CD4-positive, alpha-beta T cell treated with Interleukin-2 at 100 ng/mL for 4 hours (primary cell): ENCODE measurements around the gene S100A9.
"Not testable (repeated sequence)": the region's sequence is repeated elsewhere in the genome, so short reads cannot be mapped to it uniquely, and the experiment has no call there.

Experiments
- DNase-seq: peaks from one replicate; pipeline ENCODE4 v3.0.0-alpha.2; 2020; ENCODE audit warnings: low spot score

The S100A9 gene

DNA sequence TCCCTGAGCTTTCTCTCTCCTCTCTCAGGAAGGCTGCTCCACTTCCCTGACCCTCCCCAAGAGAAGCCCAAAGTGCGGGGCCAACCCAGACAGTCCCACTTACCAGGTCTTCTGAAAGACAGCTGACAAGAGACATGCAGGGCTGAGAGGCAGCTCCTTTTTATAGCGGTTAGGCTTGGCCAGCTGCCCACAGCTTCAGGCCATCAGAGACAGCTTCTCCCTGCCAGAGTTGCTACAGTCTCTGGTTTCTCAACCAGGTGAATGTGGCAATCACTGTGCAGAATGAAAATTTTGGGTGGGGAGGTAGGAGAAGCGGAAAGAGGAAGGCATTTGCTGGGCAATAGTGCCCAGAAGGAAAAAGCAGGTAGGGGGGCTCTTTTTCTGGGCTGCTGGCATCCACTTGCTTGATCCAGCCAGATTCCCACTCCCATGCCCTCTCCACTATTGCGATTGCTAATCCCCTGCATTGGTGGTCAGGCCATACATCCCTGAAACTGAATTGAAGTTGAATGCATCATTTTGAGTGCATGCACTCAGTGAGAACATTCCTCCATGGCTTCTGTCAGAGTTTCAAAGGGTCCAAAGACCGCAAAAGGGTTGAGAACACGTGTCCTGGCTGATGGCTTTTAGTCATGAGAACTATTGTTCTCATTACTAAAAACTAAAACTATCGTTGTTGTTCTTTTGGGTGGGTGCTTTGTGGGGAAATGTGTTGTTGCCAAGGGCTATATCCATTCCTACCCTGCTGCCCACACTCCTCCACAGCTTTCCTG is 33.5 kb downstream of the S100A9 start, which contains the start of gene S100A8:
Gene S100A8 (minus strand): TSS at position 136 of the 773 bp plus-strand sequence. CDS start 538 bp downstream, outside the sequence.
- DNase-seq, result no peak

DNA sequence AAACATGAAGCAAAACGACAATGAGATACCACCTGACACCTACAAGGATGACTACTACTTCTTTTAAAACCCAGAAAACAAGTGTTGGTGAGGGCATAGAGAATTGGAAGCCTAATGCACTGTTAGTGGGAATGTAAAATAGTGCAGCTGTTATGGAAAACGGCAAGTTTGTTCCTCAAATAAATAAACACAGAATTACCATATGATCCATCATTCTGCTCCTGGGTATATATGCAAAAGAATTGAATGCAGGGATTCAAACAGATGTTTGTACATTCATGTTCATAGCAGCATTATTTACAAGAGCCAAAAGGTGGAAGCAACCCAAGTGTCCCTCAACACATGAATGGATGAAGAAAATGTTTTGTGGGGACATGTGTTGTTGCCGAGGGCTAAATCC is 34.6 kb downstream of the S100A9 start:
- no peak for DNase-seq

DNA sequence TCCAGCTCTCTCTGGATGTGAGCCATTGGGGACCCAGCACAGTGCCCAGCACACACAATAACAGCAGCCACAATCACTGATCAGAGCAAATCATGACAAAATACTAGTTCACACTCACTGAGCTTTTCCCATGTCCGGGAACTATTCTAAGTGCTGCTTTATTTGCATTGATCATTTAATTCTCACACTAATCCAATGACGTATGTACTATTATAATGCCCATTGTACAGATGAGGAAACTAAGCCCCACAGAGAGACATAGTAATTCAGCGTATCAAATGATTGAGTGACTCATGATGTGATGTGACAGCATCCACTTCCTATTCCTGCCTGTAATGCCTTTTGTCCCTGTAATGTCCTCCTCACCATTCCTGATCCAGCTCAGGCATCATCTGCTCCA is 35.2 kb downstream of the S100A9 start:
- no peak for DNase-seq

DNA sequence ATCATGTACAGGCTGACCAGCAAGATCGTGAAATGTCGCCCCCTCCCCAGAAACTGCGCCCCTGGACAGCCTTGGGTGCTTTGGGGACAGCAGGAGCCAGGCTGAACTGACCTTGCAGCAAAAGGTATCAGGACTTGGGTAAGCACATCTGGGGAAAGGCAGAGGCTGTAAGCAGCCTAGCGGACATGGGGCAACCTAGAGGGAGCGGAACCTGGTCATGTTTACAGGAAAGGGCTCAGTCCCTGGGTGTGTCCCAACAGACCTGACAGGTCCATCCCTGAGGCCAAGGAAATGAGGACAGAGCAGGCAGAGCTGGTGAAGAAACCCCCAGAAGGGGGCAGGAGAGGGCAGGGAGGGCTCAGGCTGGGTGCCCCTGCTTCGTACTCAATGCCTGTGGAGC is 36.3 kb downstream of the S100A9 start:
- DNase-seq, result no peak

DNA sequence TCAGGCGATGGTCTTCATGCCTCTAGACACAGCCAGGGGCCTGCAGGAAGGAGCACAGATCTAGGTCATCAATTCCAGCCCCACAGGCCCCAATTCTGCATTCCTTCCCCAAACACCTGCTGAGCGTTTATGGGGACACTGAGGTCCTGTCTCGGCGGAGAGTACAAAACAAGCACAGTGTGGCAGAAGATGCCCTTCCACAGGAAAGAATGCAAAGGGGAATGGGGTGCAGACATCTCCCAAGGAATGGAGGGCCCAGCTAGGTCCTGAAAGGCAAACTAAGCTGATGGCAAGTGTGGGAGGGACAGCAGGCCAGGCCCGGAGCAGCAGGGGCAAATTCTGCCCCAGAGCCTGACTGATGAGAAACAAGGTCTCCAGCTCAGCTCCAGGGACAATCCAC is 36.7 kb downstream of the S100A9 start:
- no peak for DNase-seq

DNA sequence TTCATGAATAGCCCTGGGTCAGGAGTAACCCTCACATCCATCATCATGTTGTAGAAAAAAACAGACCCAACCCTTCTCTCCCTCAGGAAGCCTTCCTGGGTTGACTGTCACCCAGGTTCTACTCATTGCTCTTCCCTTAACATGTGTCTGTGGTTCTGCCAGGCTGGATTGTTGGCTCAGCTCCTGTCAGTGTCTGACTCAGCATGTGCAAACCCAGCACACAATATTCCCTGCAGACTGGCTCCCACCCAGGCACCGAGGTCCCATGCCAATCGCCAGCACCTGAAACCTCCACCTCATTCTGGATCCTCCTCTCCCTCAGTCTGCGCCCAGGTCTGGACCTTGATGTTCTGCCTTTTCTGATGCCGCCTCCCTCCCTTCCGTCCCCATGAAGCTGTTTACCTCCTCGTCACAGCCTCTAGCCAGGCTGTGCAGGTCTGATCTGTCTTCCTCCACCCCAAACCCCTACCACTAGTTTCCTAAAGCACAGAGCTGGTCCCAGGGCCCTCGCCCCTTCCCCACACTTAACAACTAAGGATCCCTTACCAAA is 37.6 kb downstream of the S100A9 start:
- DNase-seq, result no peak

DNA sequence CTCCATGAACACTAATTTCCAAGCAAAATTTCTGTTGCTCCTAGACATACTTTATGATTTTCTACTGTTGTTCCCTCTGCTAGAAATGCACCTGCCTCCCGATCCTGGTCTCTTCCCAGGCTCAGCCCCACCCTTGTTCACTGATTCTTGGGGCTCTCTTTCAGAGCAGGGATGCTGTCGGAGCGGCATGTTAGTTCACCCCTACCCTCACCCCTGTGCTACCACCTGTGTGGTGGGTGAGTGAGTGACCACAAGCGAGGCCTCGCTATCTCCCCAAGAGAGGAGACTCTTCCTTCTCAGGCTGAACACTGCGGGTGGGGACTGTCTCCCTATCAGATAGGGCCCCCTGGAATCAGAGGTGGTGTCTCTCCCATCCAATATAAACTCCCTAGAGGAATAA is 38.1 kb downstream of the S100A9 start:
- no peak for DNase-seq

DNA sequence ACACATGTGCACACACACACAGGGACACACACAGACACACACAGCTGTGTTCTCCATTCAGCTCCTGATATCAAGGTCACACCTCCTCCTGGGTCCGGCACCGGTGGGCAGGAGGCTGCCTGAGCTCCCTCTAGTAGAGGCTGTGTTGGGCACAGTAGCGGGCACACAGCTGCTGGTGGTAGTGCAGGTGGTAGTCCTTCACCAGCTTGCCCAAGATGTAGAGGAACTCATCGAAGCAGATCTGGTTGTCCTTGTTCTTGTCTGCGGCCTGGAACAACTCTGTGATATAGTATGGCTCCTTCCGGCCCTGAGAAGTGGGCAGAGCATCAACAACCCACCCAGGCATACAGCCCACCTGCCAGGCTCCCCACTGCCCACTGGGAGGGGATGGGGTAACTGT is 38.8 kb downstream of the S100A9 start:
- DNase-seq, result no peak

DNA sequence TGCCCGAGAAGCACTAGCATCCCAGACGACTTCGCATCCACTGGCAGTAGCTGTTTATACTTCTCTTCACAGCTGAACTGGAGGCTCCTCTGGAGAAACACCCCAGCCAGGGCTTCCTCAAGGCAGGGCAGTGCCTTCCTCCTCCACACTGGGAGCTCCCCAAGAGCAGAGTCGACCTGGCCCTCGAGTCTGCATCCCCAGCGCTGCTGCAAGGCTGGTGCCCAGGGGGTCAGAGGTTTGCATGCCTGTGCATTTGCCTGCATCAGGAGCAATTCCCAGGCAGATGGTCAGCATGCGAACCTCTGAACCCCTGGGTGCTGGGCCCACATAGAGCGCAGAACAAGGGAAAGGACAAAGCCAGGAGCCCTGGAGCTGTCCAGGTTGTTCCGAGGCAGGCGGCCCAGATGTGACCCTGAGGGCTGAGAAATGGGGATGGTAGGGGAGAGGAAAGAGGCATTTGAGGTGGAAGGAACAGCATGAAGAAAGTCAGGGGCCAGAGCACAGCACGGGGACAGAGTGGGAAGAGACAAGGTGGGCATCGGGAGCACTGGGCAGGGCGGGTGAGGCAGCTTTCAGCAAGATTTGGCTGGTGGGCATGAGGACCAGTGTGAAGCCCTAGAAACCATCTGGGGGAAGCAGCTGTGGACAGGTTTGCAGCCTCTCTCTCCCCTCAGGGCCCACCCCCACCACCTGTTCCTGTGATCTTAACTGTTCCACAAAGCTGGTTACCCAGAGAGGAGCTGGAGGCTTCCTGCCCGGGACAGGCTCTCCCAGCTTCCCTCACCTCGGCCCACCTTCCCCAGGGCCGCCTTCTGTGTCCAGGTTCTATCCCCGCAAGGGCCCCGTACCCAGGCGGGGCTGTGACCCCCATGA is 39.6 kb downstream of the S100A9 start:
- DNase-seq, result no peak

DNA sequence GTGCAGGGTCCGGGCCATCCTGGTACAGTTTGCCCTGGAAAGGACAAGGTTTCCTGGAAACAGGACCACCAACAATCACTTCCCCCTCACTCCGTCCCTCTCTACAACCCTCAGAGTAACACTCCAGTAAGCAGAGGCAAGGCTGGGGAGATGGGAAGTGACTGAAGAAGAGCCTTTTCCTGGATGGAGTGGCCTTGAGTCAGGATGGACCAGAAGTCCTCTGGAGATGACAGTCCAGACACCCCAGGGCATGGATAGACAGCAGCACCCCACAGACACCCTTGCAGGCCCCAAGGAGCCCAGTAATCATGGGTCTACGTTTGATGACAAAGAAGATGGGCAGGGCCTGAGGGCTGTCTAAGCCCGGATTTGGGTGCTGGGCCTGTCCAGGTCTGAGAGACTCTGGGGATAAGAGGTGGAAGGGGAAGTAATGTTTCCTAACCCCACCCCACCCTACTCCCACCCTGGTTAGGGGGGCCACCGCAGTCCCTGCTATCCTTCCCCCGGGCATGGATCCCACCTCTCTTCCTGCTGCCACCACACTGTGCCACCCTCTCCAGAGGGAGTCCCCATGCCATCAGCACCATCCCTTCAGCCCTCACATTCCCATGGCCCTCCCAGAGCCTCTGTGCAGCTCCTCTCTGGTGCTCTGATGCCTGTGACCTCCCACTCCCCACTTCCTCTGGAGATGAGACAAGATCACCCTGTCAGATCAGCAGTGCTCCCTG is 40.4 kb downstream of the S100A9 start:
- no peak for DNase-seq

DNA sequence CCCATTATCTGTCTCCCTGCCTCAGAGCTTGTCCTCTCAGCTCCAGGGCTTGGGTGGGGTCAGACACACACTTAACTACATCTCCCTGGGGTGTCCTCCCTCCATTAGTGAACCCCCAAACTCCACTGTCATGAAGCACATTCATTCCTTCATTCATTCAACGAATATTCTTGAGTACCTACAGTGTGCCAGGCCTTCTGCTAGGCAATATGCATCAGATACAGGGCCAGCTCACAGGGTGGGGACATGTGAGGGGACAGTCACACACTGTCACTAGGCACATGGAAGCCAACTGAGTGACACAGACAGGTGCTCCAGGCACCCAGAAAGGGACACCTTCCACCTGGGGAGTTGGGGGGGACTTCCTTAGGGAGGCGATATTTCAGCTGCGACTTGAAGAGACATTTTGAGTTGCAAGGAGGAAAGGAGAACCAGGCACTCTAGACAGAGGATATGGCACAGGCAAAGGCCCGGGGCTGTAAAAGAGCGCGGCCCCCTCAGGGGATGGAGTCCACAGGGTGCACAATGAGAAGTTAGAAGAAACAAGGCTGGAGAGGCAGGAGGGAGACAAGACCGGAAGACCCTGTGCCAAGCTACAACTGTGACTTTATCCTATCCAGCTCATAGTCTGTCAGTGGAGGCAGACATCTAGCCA is 41.9 kb downstream of the S100A9 start:
- no peak for DNase-seq

DNA sequence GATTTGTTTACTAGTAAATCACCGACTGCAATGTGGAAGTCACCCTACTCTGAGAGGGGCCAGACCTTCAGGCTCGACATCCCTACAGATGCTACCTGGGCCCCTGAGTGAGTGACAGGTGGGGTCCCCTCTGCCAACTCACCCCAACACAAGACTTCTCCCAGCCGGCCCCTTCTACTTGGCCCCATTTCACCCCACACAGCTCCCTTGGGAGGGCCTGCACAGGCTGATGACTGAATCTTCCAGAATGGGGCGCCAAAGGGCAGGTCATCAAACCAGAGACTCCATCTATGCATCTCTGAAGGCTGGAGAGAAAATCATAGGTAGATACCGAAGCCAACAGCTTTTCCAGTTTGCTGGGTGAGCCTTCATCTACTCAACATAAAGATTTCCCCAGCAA is 42.6 kb downstream of the S100A9 start:
- no peak for DNase-seq

DNA sequence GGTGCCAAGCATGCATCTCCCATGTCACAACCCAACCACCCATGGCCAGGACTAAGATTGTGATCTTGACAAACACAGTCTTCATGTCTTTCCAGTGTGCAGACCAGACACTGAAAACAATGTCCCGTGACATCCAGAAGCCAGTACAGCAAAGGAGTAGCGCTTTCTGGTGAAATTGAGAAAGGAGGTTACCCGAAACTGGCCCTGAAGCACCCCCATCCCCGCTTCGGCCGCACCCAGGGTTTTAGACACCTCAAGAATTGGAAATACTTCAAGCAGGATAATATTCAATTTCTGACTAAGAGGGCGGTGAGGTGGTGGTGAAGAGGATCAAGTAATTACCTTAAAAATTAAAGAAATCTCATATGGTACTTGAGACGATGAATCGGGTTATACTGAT is 43.8 kb downstream of the S100A9 start:
- DNase-seq, result no peak

DNA sequence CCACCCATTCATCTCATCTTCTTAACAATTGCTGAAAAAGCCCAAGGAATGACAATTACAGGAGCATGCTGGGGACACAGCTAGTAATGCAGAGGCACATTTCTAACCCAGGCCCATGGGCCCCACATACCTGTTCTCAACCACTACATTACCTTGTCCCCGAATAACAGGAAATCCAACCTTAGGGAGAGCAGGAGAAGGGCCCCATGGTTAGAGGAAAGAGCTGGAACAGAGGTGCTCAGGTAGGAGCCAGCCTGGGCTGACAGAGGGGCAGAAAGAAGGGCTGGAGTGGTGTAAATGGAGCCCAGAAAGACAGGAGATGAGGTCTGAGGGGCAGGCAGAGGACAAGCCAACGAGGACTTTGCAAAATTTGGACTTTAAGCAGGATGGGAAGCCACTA is 44.6 kb downstream of the S100A9 start:
- no peak for DNase-seq

DNA sequence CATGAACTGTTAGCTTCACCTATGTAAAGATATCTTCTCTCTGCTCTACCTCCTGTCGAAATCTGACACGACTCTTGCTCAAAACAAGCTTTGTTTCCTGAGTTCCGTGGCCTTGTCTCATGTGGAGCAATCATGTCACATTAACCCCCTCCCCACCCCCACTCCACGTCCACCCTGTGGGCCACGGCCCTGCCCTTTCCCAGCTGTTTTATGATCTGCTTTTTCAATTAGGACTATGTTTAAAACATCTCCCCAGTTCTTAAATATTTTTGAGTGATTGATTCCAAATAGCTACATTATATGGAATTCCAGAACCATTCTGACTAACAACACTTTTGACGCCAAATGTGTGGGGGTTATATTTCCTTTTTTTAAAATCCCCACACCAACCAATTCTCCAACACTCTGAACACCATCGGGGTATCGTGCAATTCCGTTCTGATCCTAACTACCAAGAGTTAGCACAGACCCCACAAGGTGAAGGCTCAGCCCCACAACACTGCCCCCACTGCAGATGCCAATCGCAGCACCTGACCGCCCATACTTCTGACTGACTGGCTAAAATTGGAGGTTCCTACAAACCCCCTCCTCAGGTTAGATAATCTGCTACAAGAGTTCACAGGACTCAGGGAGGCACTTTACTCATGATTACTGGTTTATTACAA is 45.9 kb downstream of the S100A9 start:
- no peak for DNase-seq

DNA sequence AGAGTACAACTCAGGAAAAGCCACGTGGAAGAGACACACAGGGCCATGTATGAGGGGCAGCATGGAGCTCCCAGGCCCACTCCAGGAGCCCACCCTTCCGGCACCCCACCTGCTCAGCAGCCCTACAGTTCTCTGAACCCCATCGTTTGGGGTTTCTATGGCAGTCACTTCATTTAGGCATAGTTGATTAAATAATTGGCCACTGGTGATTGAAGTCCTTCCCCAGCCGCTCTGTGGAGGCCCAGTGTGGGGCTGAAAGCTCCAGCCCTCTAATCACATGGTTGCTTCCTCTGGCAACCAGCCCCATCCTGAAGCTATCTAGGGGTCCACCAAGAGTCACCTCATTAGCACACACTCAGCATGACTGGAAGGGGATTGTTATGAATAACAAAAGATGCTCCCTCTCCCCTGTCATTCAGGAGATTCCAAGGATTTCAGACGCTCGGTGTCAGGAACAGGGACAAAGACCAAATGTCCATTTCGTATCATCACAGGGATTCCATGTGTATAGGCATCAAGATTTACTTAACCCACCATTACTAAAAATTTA is 46.5 kb downstream of the S100A9 start:
- no peak for DNase-seq

DNA sequence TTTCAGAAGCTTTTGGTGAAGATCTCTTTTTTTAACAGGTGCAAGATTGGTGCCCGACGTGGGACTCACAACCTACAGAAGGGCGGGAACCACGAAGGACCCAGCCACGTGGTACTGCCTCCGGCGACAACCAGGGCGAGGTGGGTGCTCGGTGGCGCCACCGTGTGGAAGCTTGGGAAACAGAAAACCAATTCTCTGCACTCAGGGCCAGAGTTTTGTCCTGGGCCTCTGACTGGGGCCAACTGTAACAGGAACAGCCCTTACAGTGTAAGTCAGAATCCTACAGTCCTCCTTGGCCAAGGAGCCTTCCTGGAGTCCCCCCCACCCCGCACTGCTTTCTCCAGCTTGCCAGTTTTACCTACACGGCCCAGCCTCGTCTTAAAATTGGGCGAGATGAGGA is 47.1 kb downstream of the S100A9 start:
- DNase-seq, result peak; percentile 45

DNA sequence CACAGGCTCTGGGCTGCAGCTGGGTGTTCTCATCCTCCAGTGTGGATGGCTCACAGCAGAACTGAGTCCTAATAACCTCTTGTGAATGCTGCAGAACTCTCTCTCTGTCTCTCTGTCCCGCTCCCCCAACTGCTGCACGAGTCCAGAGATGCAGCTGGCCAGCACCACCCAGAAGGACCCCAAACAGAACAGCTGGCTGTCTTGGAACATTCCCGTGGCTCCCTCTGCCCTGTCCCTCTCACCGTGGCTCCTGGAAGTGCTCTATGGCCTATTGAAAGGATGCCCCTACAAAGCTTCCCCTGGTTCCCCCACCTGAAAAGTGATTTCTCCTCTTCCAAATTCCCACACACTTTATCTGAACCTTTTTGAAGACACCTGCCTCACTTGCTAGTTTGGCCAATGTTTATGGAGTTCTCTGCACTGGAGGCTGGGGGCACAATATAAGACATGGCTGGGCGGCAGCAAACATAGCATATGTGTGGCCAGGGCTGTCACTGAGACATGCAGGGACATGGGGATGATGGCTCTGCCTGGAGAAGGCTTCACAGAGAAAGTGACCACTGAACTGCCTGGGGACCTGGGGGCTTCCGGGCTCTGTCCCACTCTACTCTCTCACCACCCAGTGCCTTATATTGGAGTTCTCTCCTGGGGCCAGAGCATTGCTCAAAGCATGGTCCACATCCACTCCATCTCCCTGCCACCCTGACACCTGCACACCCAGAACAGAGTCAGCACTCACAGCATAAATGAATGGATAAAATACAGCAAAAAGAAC is 48.4 kb downstream of the S100A9 start:
- DNase-seq, result not testable (repeated sequence)

DNA sequence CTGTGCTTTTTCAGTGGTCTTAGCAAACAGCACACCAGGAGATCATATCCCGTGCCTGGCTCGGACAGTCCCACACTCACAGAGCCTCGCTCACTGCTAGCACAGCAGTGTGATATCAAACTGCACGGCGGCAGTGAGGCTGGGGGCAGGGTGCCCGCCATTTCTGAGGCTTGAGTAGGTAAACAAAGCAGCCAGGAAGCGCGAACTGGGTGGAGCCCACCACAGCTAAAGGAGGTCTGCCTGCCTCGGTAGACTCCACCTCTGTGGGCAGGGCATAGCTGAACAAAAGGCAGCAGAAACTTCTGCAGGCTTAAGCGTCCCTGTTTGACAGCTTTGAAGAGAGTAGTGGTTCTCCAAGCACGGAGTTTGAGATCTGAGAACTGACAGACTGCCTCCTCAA is 49.6 kb downstream of the S100A9 start:
- not testable (repeated sequence) for DNase-seq
